Psoas muscle (tissue), 8 donors: Measurements from ENCODE around the gene SNX10. TPM values are rescaled to one million over a fixed set of nuclear protein-coding genes. Genes with fewer than 3 reads are reported as not detected.

Experiments
- ATAC-seq, 4 donors: fragments of 200-7000 bp; cut with Tn5 transposase; one replicate each; pipeline ENCODE4 v1.9.1; 2020; ENCODE audit warnings: moderate library complexity in 3 of 4, mild to moderate bottlenecking in 2 of 4
- DNase-seq, 2 donors: peaks; one replicate each; pipeline ENCODE4 v3.0.0-alpha.2; 2020
- H3K27ac ChIP-seq: fragments of 200-600 bp; one replicate; pipeline ENCODE4 v1.8.0; 2022
- H3K27me3 ChIP-seq, 3 donors: fragments of 200-600 bp in 1 of 3; one replicate each; pipeline versions ENCODE4 v1.6.1 to v1.8.0; 2013 to 2022; ENCODE audit warnings: low read length in 2 of 3, mild to moderate bottlenecking in 2 of 3, moderate library complexity in 1 of 3; ENCODE audit not compliant: insufficient read depth in 3 of 3
- H3K36me3 ChIP-seq, 2 donors: fragments of 200-600 bp in 1 of 2; one replicate each; pipeline versions ENCODE4 v1.6.1 to v1.8.0; 2013 to 2022; ENCODE audit warnings: low read depth in 1 of 2, mild to moderate bottlenecking in 1 of 2, moderate library complexity in 1 of 2; ENCODE audit not compliant: insufficient read depth in 1 of 2
- H3K4me1 ChIP-seq: fragments of 200-600 bp; one replicate; pipeline ENCODE4 v1.8.0; 2022
- H3K4me3 ChIP-seq: fragments of 200-600 bp; one replicate; pipeline ENCODE4 v1.8.0; 2022; ENCODE audit warnings: mild to moderate bottlenecking
- H3K9me3 ChIP-seq: fragments of 200-600 bp; one replicate; pipeline ENCODE4 v1.8.0; 2022
- CTCF ChIP-seq: fragments of 200-600 bp; IDR thresholded peaks from one replicate; pipeline ENCODE4 v1.8.0; 2022; ENCODE audit warnings: antibody characterized with exemption
- WGBS, 3 donors: extraction: QIAGEN DNeasy Blood & Tissue Kit; methylation state at CpG; one replicate each; pipeline versions ENCODE4 v1.1.6 to v1.1.7; 2013; 5-methylcytosine and 5-hydroxymethylcytosine counted together
- intact Hi-C, 2 donors: fragments of 100-400 bp; cut with DNase I; formaldehyde crosslinking; loops; one replicate each; pipeline versions ENCODE4 v1.11.0 to v1.14.2; 2022
- polyA plus RNA-seq, 3 donors: library from polyadenylated mRNA; stranded (reverse); fragments of 200-250 nt; gene quantifications; one replicate each; pipeline ENCODE4 v1.2.3, GENCODE V29; 2013
- total RNA-seq, 4 donors: library from RNA; stranded (reverse); fragmentation: NEBNext Ultra II Directional in 2 of 4; extraction: Animal tissue kit (Norgen Biotek cat#: 25700) in 2 of 4; gene quantifications; one replicate each; pipeline versions ENCODE4 v1.2.1 to v1.2.4, GENCODE V29; 2021 to 2023
- donor health status: healthy with polysubstance abuse.
- donor health status: DM: no; HTN: no; CAD: no; lungs with moderate emphysema.
- donor health status: Bipolar disorder and iron deficiency.
- donor health status: healthy.
- donor health status: DM: yes; HTN: yes; CAD: no.
- donor health status: DM: no; HTN: no; CAD: no.
- donor health status: DM: no; HTN: no; CAD: no.
- donor health status: DM: yes; HTN: yes; CAD: no.

SNX10 gene
- total and polyA plus RNA-seq, 7 donors: 0.25 to 1.4 (median 0.97) TPM

GRCh38 chr7:26399736-26400135, 108.1 kb downstream of the SNX10 start:
- TF ChIP-seq CTCF: no peak
- 87 to 98% (median 87%) methylated on average over 1 of the region's 1 CpG for WGBS, 3 donors
- H3K4me3 ChIP-seq: peak overlapping the region; percentile 89
- peaks cover 12% of the 10 kb centered on the region for H3K4me1 ChIP-seq
- no peak for DNase-seq
- intact Hi-C loops: loop anchor here (5.0 to 10.0 kb wide), 3 partner anchors 103 to 763 kb away; partner anchors contain the start of genes HOXA5 (in 1 of the 2) and HOXA6 (in 1 of the 2)
- no peak for ATAC-seq
- H3K27me3 ChIP-seq: no peaks in the 10 kb centered on the region
- no peaks in the 10 kb centered on the region for H3K36me3 ChIP-seq
- H3K9me3 ChIP-seq: no peaks in the 10 kb centered on the region
- H3K27ac ChIP-seq: peak overlapping the region; percentile 99

- no peak for DNase-seq
- WGBS, 3 donors: 96 to 98% (median 98%) methylated on average over 3 of the region's 3 CpGs
- ATAC-seq: no peak
- intact Hi-C loops: no loop called here
- H3K4me1 ChIP-seq: peaks cover 6% of the 10 kb centered on the region
- no peaks in the 10 kb centered on the region for H3K27me3 ChIP-seq
- no peaks in the 10 kb centered on the region for H3K36me3 ChIP-seq
- H3K9me3 ChIP-seq: no peaks in the 10 kb centered on the region
- H3K4me3 ChIP-seq: no peak overlapping the region
- H3K27ac ChIP-seq: no peak overlapping the region
- no peak for TF ChIP-seq CTCF
These were observed 112.0 kb downstream of the SNX10 start for GRCh38 chr7:26403640-26404039.

GRCh38 chr7:26404189-26404996, 112.7 kb downstream of the SNX10 start:
- DNase-seq (no peak), ATAC-seq (no peak)
- WGBS, 3 donors: 83 to 86% (median 84%) methylated on average over 10 of the region's 10 CpGs
- H3K36me3 ChIP-seq: no peaks in the 10 kb centered on the region
- peaks cover 3% of the 10 kb centered on the region for H3K4me1 ChIP-seq
- H3K4me3 ChIP-seq: no peak overlapping the region
- no peak overlapping the region for H3K27ac ChIP-seq
- intact Hi-C loops: no loop called here
- H3K27me3 ChIP-seq: no peaks in the 10 kb centered on the region
- no peak for TF ChIP-seq CTCF
- H3K9me3 ChIP-seq: no peaks in the 10 kb centered on the region

- TF ChIP-seq CTCF: no peak
- no peaks in the 10 kb centered on the region for H3K36me3 ChIP-seq
- WGBS, 3 donors: 75 to 100% (median 97%) methylated on average over 2 of the region's 2 CpGs
- ATAC-seq (no peak), DNase-seq (no peak)
- H3K27me3 ChIP-seq: no peaks in the 10 kb centered on the region
- no peaks in the 10 kb centered on the region for H3K9me3 ChIP-seq
- H3K27ac ChIP-seq: no peak overlapping the region
- no peak overlapping the region for H3K4me3 ChIP-seq
- intact Hi-C loops: no loop called here
- no peaks in the 10 kb centered on the region for H3K4me1 ChIP-seq
These were observed 114.8 kb downstream of the SNX10 start for GRCh38 chr7:26406433-26406832.
